ENCODE results near the gene VCL.
"Not testable (repeated sequence)": the region's sequence is repeated elsewhere in the genome, so short reads cannot be mapped to it uniquely, and the experiment has no call there.

Gene VCL

GRCh38 chr10:74011017-74011416 is 13.1 kb downstream of the VCL start:
- no peak for DNase-seq

- no peak for DNase-seq
Measured at GRCh38 chr10:74011770-74012169, 13.9 kb downstream of the VCL start.

- no peak for DNase-seq
Measured at GRCh38 chr10:74012480-74012879, 14.6 kb downstream of the VCL start.

- DNase-seq, result no peak
Measured at GRCh38 chr10:74013004-74013403, 15.1 kb downstream of the VCL start.

GRCh38 chr10:74014574-74014973 is 16.7 kb downstream of the VCL start:
- not testable (repeated sequence) for DNase-seq

GRCh38 chr10:74018241-74018640 is 20.3 kb downstream of the VCL start:
- no peak for DNase-seq

- DNase-seq, result no peak
Measured at GRCh38 chr10:74021248-74022055, 23.5 kb downstream of the VCL start.

GRCh38 chr10:74022926-74023629 is 25.2 kb downstream of the VCL start:
- DNase-seq, result no peak

GRCh38 chr10:74024600-74024999 is 26.7 kb downstream of the VCL start:
- DNase-seq, result no peak

- DNase-seq, result no peak
Measured at GRCh38 chr10:74025380-74025978, 27.6 kb downstream of the VCL start.

- DNase-seq, result no peak
Measured at GRCh38 chr10:74026428-74027015, 28.6 kb downstream of the VCL start.

- DNase-seq, result no peak
Measured at GRCh38 chr10:74027702-74028101, 29.8 kb downstream of the VCL start.

- no peak for DNase-seq
Measured at GRCh38 chr10:74029943-74030342, 32.0 kb downstream of the VCL start.

- not testable (repeated sequence) for DNase-seq
Measured at GRCh38 chr10:74032208-74032607, 34.3 kb downstream of the VCL start.

- no peak for DNase-seq
Measured at GRCh38 chr10:74032900-74033655, 35.2 kb downstream of the VCL start.

GRCh38 chr10:74033702-74034101 is 35.8 kb downstream of the VCL start:
- no peak for DNase-seq

GRCh38 chr10:74034301-74034700 is 36.4 kb downstream of the VCL start:
- DNase-seq, result no peak

- no peak for DNase-seq
Measured at GRCh38 chr10:74035303-74035702, 37.4 kb downstream of the VCL start.

GRCh38 chr10:74036474-74036873 is 38.6 kb downstream of the VCL start:
- no peak for DNase-seq

GRCh38 chr10:74039561-74040145 is 41.7 kb downstream of the VCL start:
- no peak for DNase-seq

GRCh38 chr10:74040200-74041126 is 42.5 kb downstream of the VCL start:
- DNase-seq, result no peak
